OCI-LY1 (cell line): ENCODE data around the gene PTPMT1.

ENCODE experiments used
- EZH2 ChIP-seq: fragments of 200-600 bp; sonication (generic), shearing (Covaris generic); IDR thresholded peaks from 2 replicates; pipeline ENCODE4 v1.8.0; 2017; ENCODE audit warnings: borderline replicate concordance, mixed run types, mild to moderate bottlenecking, antibody characterized with exemption, low read length, moderate library complexity, mixed read lengths
- TF ChIP-seq, protein P1 (sequence below): fragments of 200-600 bp; sonication (generic), shearing (Covaris generic); IDR thresholded peaks from 2 replicates; pipeline ENCODE4 v1.5.1; 2017; ENCODE audit warnings: mild to moderate bottlenecking, antibody characterized with exemption, low read length, moderate library complexity, mixed read lengths

DNA sequence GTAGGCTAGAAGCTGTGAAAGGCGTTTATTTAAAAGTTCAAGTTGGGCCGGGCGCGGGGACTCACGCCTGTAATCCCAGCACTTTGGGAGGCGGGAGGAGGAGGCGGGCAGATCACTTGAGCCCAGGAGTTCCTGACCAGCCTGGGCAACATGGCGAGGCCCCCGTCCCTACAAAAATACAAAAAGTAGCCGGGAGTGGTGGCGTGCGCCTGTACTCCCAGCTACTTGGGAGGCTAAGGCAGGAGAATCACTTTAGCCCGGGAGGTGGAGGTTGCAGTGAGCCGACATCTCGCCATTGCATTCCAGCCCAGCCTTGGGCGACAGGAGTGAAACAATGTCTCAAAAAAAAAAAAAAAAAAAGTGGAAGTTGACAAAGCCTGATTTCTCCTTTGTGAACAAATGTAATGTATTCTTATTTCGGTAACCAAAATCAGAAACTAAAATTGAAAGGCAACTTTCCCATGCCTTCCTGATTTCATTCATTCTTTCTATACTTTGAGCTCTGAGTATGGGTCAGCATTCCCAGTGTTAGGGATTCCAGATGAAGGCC lies 825 bp downstream of the PTPMT1 start:
- TF ChIP-seq, protein P1, sequence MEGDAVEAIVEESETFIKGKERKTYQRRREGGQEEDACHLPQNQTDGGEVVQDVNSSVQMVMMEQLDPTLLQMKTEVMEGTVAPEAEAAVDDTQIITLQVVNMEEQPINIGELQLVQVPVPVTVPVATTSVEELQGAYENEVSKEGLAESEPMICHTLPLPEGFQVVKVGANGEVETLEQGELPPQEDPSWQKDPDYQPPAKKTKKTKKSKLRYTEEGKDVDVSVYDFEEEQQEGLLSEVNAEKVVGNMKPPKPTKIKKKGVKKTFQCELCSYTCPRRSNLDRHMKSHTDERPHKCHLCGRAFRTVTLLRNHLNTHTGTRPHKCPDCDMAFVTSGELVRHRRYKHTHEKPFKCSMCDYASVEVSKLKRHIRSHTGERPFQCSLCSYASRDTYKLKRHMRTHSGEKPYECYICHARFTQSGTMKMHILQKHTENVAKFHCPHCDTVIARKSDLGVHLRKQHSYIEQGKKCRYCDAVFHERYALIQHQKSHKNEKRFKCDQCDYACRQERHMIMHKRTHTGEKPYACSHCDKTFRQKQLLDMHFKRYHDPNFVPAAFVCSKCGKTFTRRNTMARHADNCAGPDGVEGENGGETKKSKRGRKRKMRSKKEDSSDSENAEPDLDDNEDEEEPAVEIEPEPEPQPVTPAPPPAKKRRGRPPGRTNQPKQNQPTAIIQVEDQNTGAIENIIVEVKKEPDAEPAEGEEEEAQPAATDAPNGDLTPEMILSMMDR: no peak
- TF ChIP-seq EZH2: no peak
